HK-2 (cell line): Measurements from ENCODE around the gene SREK1.
A peak's percentile ranks its signal among the peaks of the same experiment; 100 is the strongest.

ENCODE experiments used
- DNase-seq: peaks from one replicate; pipeline ENCODE4 v3.0.0-alpha.2; 2018; ENCODE audit not compliant: unreplicated experiment

The SREK1 gene

DNA sequence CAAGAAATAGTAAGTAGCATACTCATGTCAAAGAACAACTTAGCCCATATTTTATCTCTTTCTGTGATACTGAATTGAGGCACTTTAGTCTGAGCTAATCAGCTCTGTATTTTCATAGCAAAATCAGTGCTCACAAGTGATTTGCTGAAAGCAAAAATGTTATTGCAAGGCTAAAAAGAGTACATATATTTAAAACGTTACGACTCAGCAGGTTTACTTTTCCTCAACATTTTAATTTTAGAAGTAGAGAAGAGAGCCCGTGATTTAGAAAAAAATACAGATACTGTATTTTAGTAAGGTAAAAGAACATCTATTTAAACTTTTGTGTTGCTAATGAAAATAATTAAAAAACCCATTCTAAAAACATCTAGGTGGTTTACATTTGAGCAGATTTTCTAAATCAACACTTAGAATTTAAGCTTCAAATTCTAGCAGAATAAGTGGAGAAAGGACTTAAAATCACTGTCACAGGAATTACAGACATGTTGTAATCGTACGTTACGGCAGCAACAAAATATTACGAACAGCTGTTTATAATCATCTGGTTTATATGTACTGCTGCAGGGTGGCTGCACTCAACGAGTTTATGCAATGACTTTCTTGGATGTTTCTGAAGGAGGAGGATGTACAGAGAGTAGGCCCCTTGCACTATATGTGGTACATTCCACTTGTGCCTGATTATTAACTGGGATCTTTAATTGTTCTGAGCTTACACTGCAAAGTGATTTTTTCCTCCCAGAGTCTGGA lies 20.1 kb downstream of the SREK1 start:
- DNase-seq, result no peak

- DNase-seq, result no peak
Measured at GRCh38 chr5:66168226-66168625, 24.1 kb downstream of the SREK1 start.

DNA sequence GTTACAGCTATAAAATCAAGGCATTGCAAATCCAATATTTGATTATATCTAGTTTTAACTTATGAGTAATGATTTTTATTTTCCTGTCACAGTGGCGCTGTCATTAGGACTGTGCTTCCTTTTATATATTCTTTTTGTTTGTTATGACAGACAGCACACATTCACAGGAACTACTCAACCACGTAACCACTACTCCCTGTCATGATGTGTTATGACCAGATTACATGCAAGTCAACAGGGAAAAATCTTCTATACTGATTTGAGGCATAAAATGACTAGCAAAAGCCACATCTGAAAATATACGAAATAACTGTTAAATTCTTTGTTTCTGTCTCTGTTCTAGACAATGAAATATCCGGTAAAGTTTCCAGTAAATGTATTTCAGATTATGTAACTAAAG lies 25.4 kb downstream of the SREK1 start:
- no peak for DNase-seq

GRCh38 chr5:66170195-66170919 lies 26.3 kb downstream of the SREK1 start:
- DNase-seq, result no peak

DNA sequence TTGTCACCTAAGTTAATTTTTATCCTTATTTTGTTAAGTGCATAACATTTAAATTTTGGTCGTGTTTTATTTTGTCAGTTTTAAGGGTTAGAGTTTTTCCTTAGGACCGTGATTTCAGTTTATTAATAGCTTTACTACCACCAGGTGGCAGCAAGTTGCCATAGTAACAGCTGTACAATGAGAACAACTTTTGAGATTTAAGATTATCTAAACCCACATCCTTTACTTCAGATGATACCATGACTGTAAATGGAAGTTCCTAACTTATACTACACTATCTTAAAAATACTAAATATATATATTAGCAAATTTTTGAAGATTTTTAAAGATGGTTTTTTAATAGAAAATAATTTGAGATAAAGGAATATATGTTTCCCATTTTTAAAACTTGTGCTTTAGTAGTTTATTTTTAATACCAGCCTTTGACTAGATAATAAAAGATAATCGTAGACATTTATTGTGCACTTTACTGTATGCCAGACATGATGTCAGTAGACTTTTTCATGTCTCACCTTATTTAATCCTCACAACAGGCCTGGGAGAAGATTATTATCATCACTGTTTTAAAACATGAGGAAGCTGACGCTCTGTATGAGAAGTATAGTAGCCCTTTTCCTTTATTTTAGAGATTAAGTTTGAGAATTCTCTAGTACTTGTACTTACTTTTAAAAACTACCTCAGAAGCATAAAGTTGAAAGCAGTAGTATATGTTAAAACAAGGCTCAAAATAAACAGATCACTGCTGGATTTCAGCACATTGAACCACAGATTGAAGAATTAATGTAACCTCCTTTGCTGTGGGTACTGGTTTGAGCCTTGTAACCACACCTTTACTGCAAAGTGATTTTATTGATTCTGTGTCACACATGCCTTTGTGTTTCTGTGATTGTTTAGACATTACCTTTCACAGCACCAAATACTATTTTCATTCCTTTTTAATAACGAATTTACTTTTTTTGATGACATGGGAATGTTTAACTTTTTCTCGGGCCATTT lies 27.5 kb downstream of the SREK1 start:
- no peak for DNase-seq

GRCh38 chr5:66174338-66174737 lies 30.2 kb downstream of the SREK1 start:
- DNase-seq, result no peak

DNA sequence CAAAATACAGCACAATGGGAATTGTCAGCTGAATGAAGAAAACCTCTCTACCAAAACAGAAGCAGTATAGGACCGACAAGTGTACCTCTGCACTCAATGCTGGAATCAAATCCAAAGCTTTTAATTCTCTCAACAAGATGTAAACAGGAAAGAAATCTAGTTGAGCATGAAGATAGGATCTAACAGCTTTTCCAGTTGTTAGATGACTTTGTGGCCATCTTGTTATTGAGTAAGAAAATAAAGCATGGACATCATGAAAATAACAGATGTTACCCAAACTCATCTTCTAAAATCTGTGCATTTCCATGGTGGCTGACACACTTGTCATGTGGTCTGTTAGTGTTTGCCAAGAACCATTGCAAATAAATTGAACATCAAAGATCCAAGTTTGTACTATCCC lies 34.7 kb downstream of the SREK1 start:
- DNase-seq, result no peak

GRCh38 chr5:66179297-66180051 lies 35.4 kb downstream of the SREK1 start:
- DNase-seq, result no peak

GRCh38 chr5:66180282-66181155 lies 36.4 kb downstream of the SREK1 start:
- no peak for DNase-seq

DNA sequence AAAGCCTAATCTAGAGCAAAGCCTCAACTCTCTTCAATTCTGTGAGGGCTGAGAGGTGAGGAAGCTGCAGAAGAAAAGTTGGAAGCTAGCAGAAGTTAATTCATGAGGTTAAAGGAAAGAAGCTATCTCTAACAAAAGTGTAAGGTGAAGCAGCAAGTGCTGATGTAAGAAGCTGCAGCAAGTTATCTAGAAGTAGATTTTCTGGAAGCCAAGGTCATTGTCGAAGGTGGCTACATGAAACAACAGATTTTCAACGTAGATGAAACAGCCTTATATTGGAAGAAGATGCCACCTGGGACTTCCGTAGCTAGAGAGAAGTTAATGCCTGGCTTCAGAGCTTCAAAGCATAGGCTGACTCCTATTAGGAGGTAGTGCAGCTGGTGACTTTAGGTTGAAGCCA lies 42.0 kb downstream of the SREK1 start:
- DNase-seq, result no peak

GRCh38 chr5:66193419-66193818 lies 49.3 kb downstream of the SREK1 start:
- no peak for DNase-seq

DNA sequence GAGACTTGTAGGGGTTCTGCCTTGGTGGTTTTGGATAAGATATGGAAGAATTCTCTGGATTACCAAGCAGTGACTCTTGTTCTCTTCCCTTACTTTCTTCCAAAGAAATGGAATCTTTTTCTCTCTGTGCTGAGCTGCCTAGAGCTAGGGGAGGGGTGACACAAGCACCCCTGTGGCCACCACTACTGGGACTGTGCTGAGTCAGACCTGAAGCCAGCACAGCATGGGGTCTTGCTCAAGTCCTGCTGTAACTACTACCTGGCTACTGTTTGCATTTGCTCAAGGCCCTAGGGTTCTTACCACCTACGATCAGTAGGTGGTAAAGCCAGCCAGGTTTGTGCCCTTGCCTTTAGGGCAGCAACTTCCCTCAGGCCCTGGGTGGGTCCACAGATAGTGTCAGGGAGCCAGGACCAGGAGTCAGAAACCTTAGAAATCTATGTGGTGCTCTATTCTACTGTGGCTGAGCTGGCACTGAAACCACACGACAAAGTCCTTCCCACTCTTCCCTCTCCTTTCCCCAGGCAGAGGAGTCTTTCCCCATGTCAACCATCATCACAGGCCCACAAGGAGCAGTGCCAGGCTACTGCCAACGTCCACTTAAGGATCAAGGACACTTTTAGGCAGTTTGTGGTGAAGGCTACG lies 53.8 kb downstream of the SREK1 start:
- no peak for DNase-seq

GRCh38 chr5:66198837-66199236 lies 54.7 kb downstream of the SREK1 start:
- DNase-seq, result no peak

DNA sequence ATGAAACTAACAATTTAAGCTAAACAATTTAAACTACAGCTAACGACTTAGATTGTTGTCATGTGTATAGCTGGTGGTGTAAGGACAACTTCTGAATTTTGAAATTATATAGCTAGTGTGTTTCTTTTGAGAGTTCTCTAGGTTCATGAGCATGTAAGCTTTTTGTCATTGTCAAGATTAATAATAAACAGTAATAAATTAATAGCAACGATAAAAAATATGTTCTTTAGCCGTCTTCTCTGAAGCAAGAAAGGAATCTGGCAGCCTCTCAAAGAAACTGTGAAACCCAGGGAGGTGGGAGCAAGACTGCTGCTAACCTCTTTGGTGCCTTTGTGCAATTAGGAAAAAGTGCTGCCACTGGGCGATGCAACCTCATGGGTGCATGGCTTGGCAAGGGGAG lies 59.4 kb downstream of the SREK1 start:
- DNase-seq, result no peak

GRCh38 chr5:66206465-66206864 lies 62.4 kb downstream of the SREK1 start:
- no peak for DNase-seq

DNA sequence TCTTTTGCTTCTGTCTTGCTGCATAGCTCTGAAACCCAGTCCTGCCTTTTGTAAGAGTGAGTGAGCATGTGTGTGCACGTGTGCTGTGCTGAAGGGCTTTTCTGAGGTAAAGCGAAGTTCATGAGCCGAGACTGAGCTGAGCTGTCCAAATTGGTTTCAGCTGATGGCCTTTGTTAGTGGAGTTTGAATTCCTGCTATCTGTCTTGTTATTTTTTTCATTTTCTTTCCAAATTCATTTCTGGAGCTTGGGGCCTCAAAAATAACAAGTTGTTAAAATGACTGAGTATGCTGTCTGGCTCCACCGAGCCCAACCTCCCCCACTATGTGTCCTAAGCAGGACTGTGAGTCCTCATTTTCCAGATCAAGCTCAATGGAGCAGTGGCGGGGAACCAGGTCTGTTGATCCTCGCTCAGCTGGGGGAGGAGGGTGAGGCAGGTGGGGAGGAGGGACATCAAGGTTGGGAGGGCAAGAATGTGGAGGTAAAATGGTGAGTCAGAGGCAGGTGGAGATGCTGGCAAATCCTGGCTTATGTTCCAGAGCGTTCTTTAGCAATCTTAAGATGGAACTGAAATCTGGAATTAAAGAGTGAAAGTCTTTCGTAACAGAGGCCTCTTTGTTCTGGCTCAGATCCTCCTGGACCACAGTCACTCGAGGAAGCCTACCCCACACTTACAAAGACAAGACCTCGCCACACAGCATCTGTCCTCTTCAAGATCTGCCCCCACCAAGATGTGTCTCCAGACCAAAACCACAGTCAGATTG lies 63.9 kb downstream of the SREK1 start:
- DNase-seq, result no peak

GRCh38 chr5:66209350-66209749 lies 65.2 kb downstream of the SREK1 start:
- DNase-seq, result peak; percentile 26

GRCh38 chr5:66209794-66210193 lies 65.7 kb downstream of the SREK1 start:
- no peak for DNase-seq

- no peak for DNase-seq
Measured at GRCh38 chr5:66213533-66213932, 69.4 kb downstream of the SREK1 start.
